Fibroblast of lung (primary cell): Measurements from ENCODE around the gene RNF11. TPM values are rescaled to one million over a fixed set of nuclear protein-coding genes. Genes with fewer than 3 reads are reported as not detected.
"Not testable (repeated sequence)": the region's sequence is repeated elsewhere in the genome, so short reads cannot be mapped to it uniquely, and the experiment has no call there.

Source experiments
- DNase-seq, 2 donors: peaks; one replicate each; pipeline versions ENCODE4 v3.0.0 to v3.0.0-alpha.2; 2010; ENCODE audit warnings: low read depth in 2 of 2
- H2AFZ ChIP-seq: 2 replicates; pipeline ENCODE4 v1.5.1; 2012; ENCODE audit warnings: low read length, control low read depth, inconsistent platforms
- H3K27ac ChIP-seq: 2 replicates; pipeline ENCODE4 v1.5.1; 2011; ENCODE audit warnings: low read length, control low read depth; ENCODE audit not compliant: insufficient read depth
- H3K27me3 ChIP-seq: 2 replicates; pipeline ENCODE4 v1.5.1; 2011; ENCODE audit warnings: mild to moderate bottlenecking, low read length; ENCODE audit not compliant: control insufficient read depth, insufficient read depth
- H3K36me3 ChIP-seq: 2 replicates; pipeline ENCODE4 v1.5.1; 2011; ENCODE audit warnings: low read length; ENCODE audit not compliant: control insufficient read depth, insufficient read depth
- H3K4me1 ChIP-seq: 2 replicates; pipeline ENCODE4 v1.5.1; 2011; ENCODE audit warnings: low read length; ENCODE audit not compliant: control insufficient read depth, insufficient read depth; ENCODE audit errors: extremely low read depth
- H3K4me2 ChIP-seq: 2 replicates; pipeline ENCODE4 v1.5.1; 2011; ENCODE audit warnings: low read length, control low read depth; ENCODE audit not compliant: insufficient read depth; ENCODE audit errors: extremely low read depth
- H3K4me3 ChIP-seq, 4 experiments: fragments of 200-600 bp in 1 of 4; sonication (generic) in 1 of 4; replicated peaks in 1 of 4; 2 replicates each; pipeline ENCODE4 v1.5.1; 2011 to 2016; ENCODE audit warnings: low read length in 4 of 4, low read depth in 3 of 4, mild to moderate bottlenecking in 3 of 4, control low read depth in 2 of 4, inconsistent platforms in 1 of 4, mixed read lengths in 1 of 4; ENCODE audit not compliant: insufficient read depth in 1 of 4; ENCODE audit errors: control extremely low read depth in 1 of 4
- H3K79me2 ChIP-seq: 2 replicates; pipeline ENCODE4 v1.5.1; 2012; ENCODE audit warnings: mild to moderate bottlenecking, low read length, inconsistent platforms; ENCODE audit not compliant: control insufficient read depth, insufficient read depth
- H3K9ac ChIP-seq: 2 replicates; pipeline ENCODE4 v1.5.1; 2011; ENCODE audit warnings: mild to moderate bottlenecking, low read length, control low read depth; ENCODE audit not compliant: insufficient read depth
- H3K9me3 ChIP-seq: 2 replicates; pipeline ENCODE4 v1.5.1; 2012; ENCODE audit warnings: low read depth, low read length; ENCODE audit not compliant: control insufficient read depth, insufficient read depth
- H4K20me1 ChIP-seq: 2 replicates; pipeline ENCODE4 v1.5.1; 2011; ENCODE audit warnings: low read length; ENCODE audit not compliant: control insufficient read depth, insufficient read depth; ENCODE audit errors: extremely low read depth
- CTCF ChIP-seq, 2 donors: IDR thresholded peaks in 1 of 2; conservative IDR thresholded peaks in 1 of 2; 1 replicate in 1 of 2; 2 replicates in 1 of 2; pipeline ENCODE4 v1.5.1; 2011 to 2012; ENCODE audit warnings: low read length in 2 of 2, control low read depth in 1 of 2, inconsistent platforms in 1 of 2, low read depth in 1 of 2, mild to moderate bottlenecking in 1 of 2
- EZH2 ChIP-seq: IDR thresholded peaks from 2 replicates; pipeline ENCODE4 v1.5.1; 2012; ENCODE audit warnings: low read length, control low read depth, mild to moderate bottlenecking; ENCODE audit errors: missing control alignments
- polyA plus RNA-seq, 2 donors: library from polyadenylated mRNA; depleted of rRNA in 1 of 2; stranded (reverse) in 1 of 2; unstranded in 1 of 2; fragments of >200 nt; gene quantifications; 2 replicates each; pipeline ENCODE4 v1.2.1, GENCODE V29; 2011 to 2012; ENCODE audit warnings: missing spikeins in 1 of 2
- total RNA-seq: library from RNA; depleted of rRNA; stranded (reverse); fragments of >200 nt; gene quantifications from 2 replicates; pipeline ENCODE4 v1.2.1, GENCODE V29; 2014

Gene RNF11
- total and polyA plus RNA-seq, 2 donors (not counting 1 experiment from before 2014, with no cell fraction given) = 116 to 209 TPM

- no peak overlapping the region for H3K4me3 ChIP-seq
- no peaks in the 10 kb centered on the region for H3K9me3 ChIP-seq
- H3K27ac ChIP-seq = no peak overlapping the region
- H3K79me2 ChIP-seq = no peaks in the 10 kb centered on the region
- H2AFZ ChIP-seq = no peak overlapping the region
- no peaks in the 10 kb centered on the region for H4K20me1 ChIP-seq
- H3K4me1 ChIP-seq = peaks cover 8% of the 10 kb centered on the region
- H3K4me2 ChIP-seq = no peak overlapping the region
- no peak overlapping the region for H3K9ac ChIP-seq
- TF ChIP-seq CTCF (conservative IDR thresholded peaks at IDR 0.05 in 1 of 2, IDR thresholded peaks at IDR 0.05 in 1 of 2; ENCODE audit: low read depth in 1 of 2, low read length in 2 of 2) (no peak), EZH2 (no peak)
- no peaks in the 10 kb centered on the region for H3K27me3 ChIP-seq
- no peaks in the 10 kb centered on the region for H3K36me3 ChIP-seq
- DNase-seq = no peak
Observed at GRCh38 chr1:51230501-51231078, 5.5 kb upstream of the RNF11 start.

- no peak overlapping the region for H3K9ac ChIP-seq
- no peaks in the 10 kb centered on the region for H3K27me3 ChIP-seq
- DNase-seq = peak in 1 of 2 donors; percentile 8
- peaks cover 9% of the 10 kb centered on the region for H3K4me1 ChIP-seq
- no peaks in the 10 kb centered on the region for H3K79me2 ChIP-seq
- no peaks in the 10 kb centered on the region for H4K20me1 ChIP-seq
- TF ChIP-seq CTCF (conservative IDR thresholded peaks at IDR 0.05 in 1 of 2, IDR thresholded peaks at IDR 0.05 in 1 of 2; ENCODE audit: low read depth in 1 of 2, low read length in 2 of 2) (no peak), EZH2 (no peak)
- no peak overlapping the region for H3K4me2 ChIP-seq
- H3K4me3 ChIP-seq = no peak overlapping the region
- no peak overlapping the region for H2AFZ ChIP-seq
- H3K9me3 ChIP-seq = no peaks in the 10 kb centered on the region
- no peaks in the 10 kb centered on the region for H3K36me3 ChIP-seq
- no peak overlapping the region for H3K27ac ChIP-seq
Observed at GRCh38 chr1:51231120-51231519, 5.0 kb upstream of the RNF11 start.

GRCh38 chr1:51231896-51232295 is 4.2 kb upstream of the RNF11 start:
- no peak overlapping the region for H3K27ac ChIP-seq
- H2AFZ ChIP-seq = no peak overlapping the region
- no peaks in the 10 kb centered on the region for H4K20me1 ChIP-seq
- no peaks in the 10 kb centered on the region for H3K36me3 ChIP-seq
- H3K79me2 ChIP-seq = peaks cover 5% of the 10 kb centered on the region
- H3K9me3 ChIP-seq = no peaks in the 10 kb centered on the region
- H3K9ac ChIP-seq = no peak overlapping the region
- no peak overlapping the region for H3K4me3 ChIP-seq
- TF ChIP-seq CTCF (conservative IDR thresholded peaks at IDR 0.05 in 1 of 2, IDR thresholded peaks at IDR 0.05 in 1 of 2; ENCODE audit: low read depth in 1 of 2, low read length in 2 of 2) (no peak), EZH2 (no peak)
- H3K27me3 ChIP-seq = no peaks in the 10 kb centered on the region
- DNase-seq = no peak
- H3K4me2 ChIP-seq = no peak overlapping the region
- peaks cover 9% of the 10 kb centered on the region for H3K4me1 ChIP-seq

- not testable (repeated sequence) for H3K4me1 ChIP-seq, H2AFZ ChIP-seq, H3K27me3 ChIP-seq, DNase-seq, H3K27ac ChIP-seq, H3K4me3 ChIP-seq, H4K20me1 ChIP-seq, H3K36me3 ChIP-seq, H3K4me2 ChIP-seq, H3K9ac ChIP-seq, H3K9me3 ChIP-seq
- H3K79me2 ChIP-seq = peaks cover 27% of the 10 kb centered on the region
Observed at GRCh38 chr1:51234236-51234635, 1.8 kb upstream of the RNF11 start.
